GM23248 (cell line): ENCODE results near the gene ATP1A3. TPM values are rescaled to one million over a fixed set of nuclear protein-coding genes. Genes with fewer than 3 reads are reported as not detected.

ENCODE experiments used
- DNase-seq: peaks from one replicate; pipeline ENCODE4 v3.0.0-alpha.2; 2015
- H2AFZ ChIP-seq: fragments of 200-600 bp; sonication (generic); 2 replicates; pipeline ENCODE4 v1.6.1; 2016; ENCODE audit warnings: antibody characterized with exemption
- H3F3A ChIP-seq: fragments of 200-600 bp; sonication (generic); 2 replicates; pipeline ENCODE4 v1.6.1; 2016; ENCODE audit warnings: mild to moderate bottlenecking, antibody characterized with exemption, mixed run types; ENCODE audit not compliant: insufficient read depth
- H3K27ac ChIP-seq: fragments of 200-600 bp; sonication (generic); 2 replicates; pipeline ENCODE4 v1.5.1; 2016; ENCODE audit warnings: mild to moderate bottlenecking
- H3K27me3 ChIP-seq: fragments of 200-600 bp; sonication (generic); replicated peaks from 2 replicates; pipeline ENCODE4 v1.6.1; 2016; ENCODE audit warnings: mild to moderate bottlenecking; ENCODE audit not compliant: insufficient read depth
- H3K36me3 ChIP-seq: fragments of 200-600 bp; sonication (generic); 2 replicates; pipeline ENCODE4 v1.6.1; 2016; ENCODE audit warnings: low read depth, mild to moderate bottlenecking
- H3K4me1 ChIP-seq: fragments of 200-600 bp; sonication (generic); 2 replicates; pipeline ENCODE4 v1.6.1; 2016; ENCODE audit warnings: mild to moderate bottlenecking; ENCODE audit not compliant: insufficient read depth
- H3K4me2 ChIP-seq: fragments of 200-600 bp; sonication (generic); one replicate; pipeline ENCODE4 v1.6.1; 2016; ENCODE audit warnings: mild to moderate bottlenecking; ENCODE audit not compliant: unreplicated experiment
- H3K4me3 ChIP-seq: fragments of 200-600 bp; sonication (generic); 2 replicates; pipeline ENCODE4 v1.5.1; 2016; ENCODE audit warnings: mild to moderate bottlenecking
- H3K79me2 ChIP-seq: fragments of 200-600 bp; sonication (generic); 2 replicates; pipeline ENCODE4 v1.6.1; 2016; ENCODE audit warnings: mild to moderate bottlenecking; ENCODE audit not compliant: insufficient read depth
- H3K9ac ChIP-seq: fragments of 200-600 bp; sonication (generic); 2 replicates; pipeline ENCODE4 v1.6.1; 2016; ENCODE audit warnings: mild to moderate bottlenecking
- H3K9me2 ChIP-seq: fragments of 200-600 bp; sonication (generic); 2 replicates; pipeline ENCODE4 v1.6.1; 2016; ENCODE audit warnings: mixed run types, mild to moderate bottlenecking, moderate library complexity; ENCODE audit not compliant: insufficient read depth
- H3K9me3 ChIP-seq: fragments of 200-600 bp; sonication (generic); one replicate; pipeline ENCODE4 v1.6.1; 2017; ENCODE audit warnings: low read depth
- H4K20me1 ChIP-seq: fragments of 200-600 bp; sonication (generic); 2 replicates; pipeline ENCODE4 v1.6.0; 2016; ENCODE audit not compliant: insufficient read depth
- EZH2 ChIP-seq: fragments of 200-600 bp; sonication (generic); IDR thresholded peaks from 2 replicates; pipeline ENCODE4 v1.6.1; 2018; ENCODE audit warnings: antibody characterized with exemption, mild to moderate bottlenecking; ENCODE audit not compliant: insufficient read depth, poor library complexity, severe bottlenecking
- EZH2phosphoT487 ChIP-seq: fragments of 200-600 bp; sonication (generic); IDR thresholded peaks from 2 replicates; pipeline ENCODE4 v1.6.1; 2018; ENCODE audit warnings: antibody characterized with exemption, moderate library complexity, mild to moderate bottlenecking, low read depth; ENCODE audit not compliant: insufficient read depth
- WGBS, 2 experiments: methylation state at CpG; one replicate each; pipeline ENCODE4 v1.1.6; 2015 to 2017; ENCODE audit warnings: low lambda C conversion rate in 2 of 2, low coverage in 1 of 2; ENCODE audit errors: missing lambda C conversion rate in 2 of 2; 5-methylcytosine and 5-hydroxymethylcytosine counted together
- in situ Hi-C: fragments of 300-500 bp; cut with MboI; formaldehyde crosslinking; loops from 2 replicates; pipeline ENCODE4 v1.15.0; 2020
- polyA plus RNA-seq: library from polyadenylated mRNA; unstranded; fragments of >200 nt; fragmentation: Nextera tagmentation; extraction: Ambion mirVana; gene quantifications from 2 replicates; pipeline ENCODE4 v1.2.1, GENCODE V29; 2016
- total RNA-seq: library from RNA; depleted of rRNA; stranded (reverse); fragments of >200 nt; shearing (Covaris generic); gene quantifications from 2 replicates; pipeline ENCODE4 v1.2.3, GENCODE V29; 2014

The ATP1A3 gene
- total and polyA plus RNA-seq, 2 experiments from 2014 or later = 0.11 to 0.36 TPM

GRCh38 chr19:41981724-41982123 is 12.3 kb downstream of the ATP1A3 start:
- H3K9me3 ChIP-seq = no peaks in the 10 kb centered on the region
- H3K9ac ChIP-seq = no peak overlapping the region
- peaks cover under 1% of the 10 kb centered on the region; the same call in 1 of the 2 replicates for H3K27me3 ChIP-seq
- no peak for TF ChIP-seq EZH2phosphoT487
- no peak for TF ChIP-seq EZH2
- no peak overlapping the region for H3K4me3 ChIP-seq
- 79% methylated on average over 12 to 15 of the region's 15 CpGs for WGBS, 2 experiments
- H3K27ac ChIP-seq = no peak overlapping the region
- no peak overlapping the region for H3K4me2 ChIP-seq
- no peaks in the 10 kb centered on the region for H3K79me2 ChIP-seq
- DNase-seq = no peak
- no peak overlapping the region for H2AFZ ChIP-seq
- no peaks in the 10 kb centered on the region for H4K20me1 ChIP-seq
- no peaks in the 10 kb centered on the region for H3F3A ChIP-seq
- no peaks in the 10 kb centered on the region for H3K4me1 ChIP-seq
- in situ Hi-C loops = no loop called here
- no peaks in the 10 kb centered on the region for H3K36me3 ChIP-seq
- no peaks in the 10 kb centered on the region for H3K9me2 ChIP-seq

GRCh38 chr19:41978470-41978869 is 15.6 kb downstream of the ATP1A3 start:
- H3K79me2 ChIP-seq = no peaks in the 10 kb centered on the region
- H3K4me1 ChIP-seq = no peaks in the 10 kb centered on the region
- no peaks in the 10 kb centered on the region for H3K9me3 ChIP-seq
- H3K4me2 ChIP-seq = no peak overlapping the region
- DNase-seq = no peak
- no peaks in the 10 kb centered on the region for H3K36me3 ChIP-seq
- no peaks in the 10 kb centered on the region for H3K9me2 ChIP-seq
- in situ Hi-C loops = no loop called here
- no peaks in the 10 kb centered on the region for H4K20me1 ChIP-seq
- H2AFZ ChIP-seq = no peak overlapping the region
- H3K27ac ChIP-seq = no peak overlapping the region
- H3K4me3 ChIP-seq = no peak overlapping the region
- H3F3A ChIP-seq = no peaks in the 10 kb centered on the region
- no peak overlapping the region for H3K9ac ChIP-seq
- H3K27me3 ChIP-seq = no peaks in the 10 kb centered on the region; the same call in 1 of the 2 replicates
- 87% methylated on average over 14 to 17 of the region's 17 CpGs for WGBS, 2 experiments
- TF ChIP-seq EZH2 (no peak), EZH2phosphoT487 (no peak)

DNA sequence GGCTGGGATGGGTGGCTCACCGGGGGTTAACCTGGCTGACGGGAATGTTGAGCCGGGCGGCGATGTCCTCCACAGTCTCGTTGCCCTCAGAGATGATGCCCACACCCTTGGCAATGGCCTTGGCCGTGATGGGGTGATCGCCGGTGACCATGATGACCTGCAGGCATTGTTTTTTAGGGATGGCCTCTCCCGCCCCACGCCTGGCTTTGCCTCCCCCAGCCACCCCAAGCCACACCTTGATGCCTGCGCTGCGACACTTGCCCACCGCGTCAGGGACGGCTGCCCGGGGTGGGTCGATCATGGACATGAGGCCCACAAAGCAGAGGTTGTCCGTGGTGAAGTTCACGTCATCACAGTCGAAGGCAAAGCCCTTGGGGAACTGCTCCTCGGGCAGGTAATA is 16.1 kb downstream of the ATP1A3 start:
- no peak overlapping the region for H3K9ac ChIP-seq
- H2AFZ ChIP-seq = no peak overlapping the region
- H3K27ac ChIP-seq = no peak overlapping the region
- no peaks in the 10 kb centered on the region for H3K9me2 ChIP-seq
- H3K4me3 ChIP-seq = no peak overlapping the region
- H3F3A ChIP-seq = no peaks in the 10 kb centered on the region
- no peaks in the 10 kb centered on the region for H3K9me3 ChIP-seq
- H3K4me2 ChIP-seq = no peak overlapping the region
- no peaks in the 10 kb centered on the region; the same call in 1 of the 2 replicates for H3K27me3 ChIP-seq
- H3K36me3 ChIP-seq = no peaks in the 10 kb centered on the region
- no peak for DNase-seq
- H3K4me1 ChIP-seq = no peaks in the 10 kb centered on the region
- TF ChIP-seq EZH2 (no peak), EZH2phosphoT487 (no peak)
- no peaks in the 10 kb centered on the region for H3K79me2 ChIP-seq
- no peaks in the 10 kb centered on the region for H4K20me1 ChIP-seq
- 71 to 75% methylated on average over 19 to 22 of the region's 22 CpGs for WGBS, 2 experiments
- in situ Hi-C loops = no loop called here

GRCh38 chr19:41974652-41975051 is 19.4 kb downstream of the ATP1A3 start:
- Histone ChIP-seq H3K27me3 (no peaks in the 10 kb centered on the region; the same call in 1 of the 2 replicates), H3K36me3 (no peaks in the 10 kb centered on the region), H3K27ac (no peak overlapping the region), H3K79me2 (no peaks in the 10 kb centered on the region), H3K9me3 (no peaks in the 10 kb centered on the region), H3K4me2 (no peak overlapping the region), H4K20me1 (no peaks in the 10 kb centered on the region), H2AFZ (no peak overlapping the region), H3K4me1 (no peaks in the 10 kb centered on the region), H3K9ac (no peak overlapping the region), H3K4me3 (no peak overlapping the region), H3K9me2 (no peaks in the 10 kb centered on the region), H3F3A (no peaks in the 10 kb centered on the region)
- no peak for DNase-seq
- in situ Hi-C loops = no loop called here
- WGBS, 2 experiments = 67 to 72% methylated on average over 8 of the region's 8 CpGs
- TF ChIP-seq EZH2phosphoT487 (no peak), EZH2 (no peak)

DNA sequence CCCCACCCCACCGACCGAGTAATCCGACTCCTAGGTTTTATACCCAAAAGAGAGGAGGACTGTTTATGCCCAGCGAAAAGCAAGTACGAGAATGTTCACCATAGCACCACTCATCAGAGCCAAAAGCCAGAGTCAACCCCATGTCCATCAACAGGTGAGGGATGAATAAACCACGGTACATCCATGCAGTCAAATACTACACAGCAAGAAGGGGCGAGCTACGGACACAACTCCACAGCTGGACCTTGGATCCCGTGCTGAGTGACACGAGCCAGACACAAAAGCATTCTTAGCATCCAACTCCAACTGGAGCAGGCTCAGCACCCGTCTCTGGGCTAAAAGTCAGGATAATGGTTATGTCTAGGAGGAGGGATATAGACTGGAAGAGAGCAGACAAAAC is 22.7 kb downstream of the ATP1A3 start:
- WGBS, 2 experiments = 54 to 62% methylated on average over 11 of the region's 11 CpGs
- no peaks in the 10 kb centered on the region for H3K9me2 ChIP-seq
- H3F3A ChIP-seq = no peaks in the 10 kb centered on the region
- no peaks in the 10 kb centered on the region for H4K20me1 ChIP-seq
- H3K4me2 ChIP-seq = no peak overlapping the region
- H2AFZ ChIP-seq = no peak overlapping the region
- H3K79me2 ChIP-seq = no peaks in the 10 kb centered on the region
- in situ Hi-C loops = no loop called here
- no peaks in the 10 kb centered on the region; the same call in 1 of the 2 replicates for H3K27me3 ChIP-seq
- H3K9ac ChIP-seq = no peak overlapping the region
- H3K4me3 ChIP-seq = no peak overlapping the region
- H3K36me3 ChIP-seq = no peaks in the 10 kb centered on the region
- TF ChIP-seq EZH2phosphoT487 = no peak
- TF ChIP-seq EZH2 = no peak
- no peak overlapping the region for H3K27ac ChIP-seq
- no peak for DNase-seq
- H3K9me3 ChIP-seq = no peaks in the 10 kb centered on the region
- no peaks in the 10 kb centered on the region for H3K4me1 ChIP-seq
